ENCODE measurements around the gene COL4A3.

GRCh38 chr2:227335713-227336112, 171.3 kb downstream of the COL4A3 start:
- no peak for TF ChIP-seq CTCF (IDR thresholded peaks at IDR 0.05)
- TF ChIP-seq POLR2AphosphoS5 (IDR thresholded peaks at IDR 0.05; ENCODE audit: insufficient read depth in 1 of 2, low read depth in 1 of 2): no peak
- TF ChIP-seq POLR2A (IDR thresholded peaks at IDR 0.05): no peak
